Dendritic cell treated with granulocyte-macrophage colony-stimulating factor and Interleukin-4, amounts not matched to agents 40 ng/mL and 50 ng/mL, for 4 days (primary cell): ENCODE measurements around the gene SEMA4F.

Source experiments
- H3K27ac Mint-ChIP-seq: one replicate; pipeline ENCODE4 v1.8.0; 2022; ENCODE audit warnings: mild to moderate bottlenecking, mixed read lengths
- H3K27me3 Mint-ChIP-seq: one replicate; pipeline ENCODE4 v1.8.0; 2022; ENCODE audit warnings: mild to moderate bottlenecking, mixed read lengths
- H3K36me3 Mint-ChIP-seq: one replicate; pipeline ENCODE4 v1.8.0; 2022; ENCODE audit warnings: low read depth, mixed read lengths
- H3K4me1 Mint-ChIP-seq: one replicate; pipeline ENCODE4 v1.8.0; 2022; ENCODE audit warnings: low read depth, mixed read lengths
- H3K4me3 Mint-ChIP-seq: one replicate; pipeline ENCODE4 v1.8.0; 2022; ENCODE audit warnings: mild to moderate bottlenecking, moderate library complexity, mixed read lengths
- H3K9me3 Mint-ChIP-seq: one replicate; pipeline ENCODE4 v1.8.0; 2022; ENCODE audit warnings: mixed read lengths
- intact Hi-C: fragments of 100-400 bp; cut with micrococcal nuclease; formaldehyde crosslinking; loops from one replicate; pipeline ENCODE4 v1.15.0; 2022

Gene SEMA4F

GRCh38 chr2:74728842-74729241 is 74.8 kb downstream of the SEMA4F start:
- no peak overlapping the region for H3K27ac Mint-ChIP-seq
- H3K36me3 Mint-ChIP-seq: no peaks in the 10 kb centered on the region
- intact Hi-C loops: no loop called here
- no peak overlapping the region for H3K4me3 Mint-ChIP-seq
- peaks cover 8% of the 10 kb centered on the region for H3K9me3 Mint-ChIP-seq
- H3K27me3 Mint-ChIP-seq: no peaks in the 10 kb centered on the region
- peaks cover 8% of the 10 kb centered on the region for H3K4me1 Mint-ChIP-seq

DNA sequence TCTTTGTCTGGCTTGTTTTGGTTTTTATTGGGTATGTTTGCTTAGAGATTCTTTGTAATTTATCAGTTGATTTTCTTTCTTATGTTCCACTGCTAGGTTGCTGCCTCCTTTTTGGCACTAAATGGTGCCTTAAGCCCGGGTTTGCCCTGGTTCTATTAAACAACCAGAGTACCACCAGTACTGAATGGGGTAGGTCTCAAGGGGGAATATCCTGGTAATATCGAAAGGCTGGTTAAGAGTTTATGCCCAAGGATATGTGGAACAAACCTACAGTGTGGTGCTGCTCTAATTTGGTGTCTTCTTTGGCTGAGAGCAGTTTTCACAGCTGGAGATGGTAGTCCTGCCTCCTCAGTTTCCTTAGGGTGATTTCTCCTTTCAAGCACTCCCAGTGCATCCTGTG is 76.5 kb downstream of the SEMA4F start:
- Mint-ChIP-seq H3K27ac (no peak overlapping the region), H3K9me3 (peaks cover 8% of the 10 kb centered on the region), H3K36me3 (no peaks in the 10 kb centered on the region), H3K27me3 (no peaks in the 10 kb centered on the region), H3K4me3 (no peak overlapping the region), H3K4me1 (peaks cover 15% of the 10 kb centered on the region)
- intact Hi-C loops: no loop called here
